Inflammatory macrophage (primary cell): ENCODE results near the gene MYO5C.
"Not testable (repeated sequence)": the region's sequence is repeated elsewhere in the genome, so short reads cannot be mapped to it uniquely, and the experiment has no call there.

Source experiments
- DNase-seq, 2 donors: peaks; one replicate each; pipeline ENCODE4 v3.0.0-alpha.2; 2020 to 2022

The MYO5C gene

DNA sequence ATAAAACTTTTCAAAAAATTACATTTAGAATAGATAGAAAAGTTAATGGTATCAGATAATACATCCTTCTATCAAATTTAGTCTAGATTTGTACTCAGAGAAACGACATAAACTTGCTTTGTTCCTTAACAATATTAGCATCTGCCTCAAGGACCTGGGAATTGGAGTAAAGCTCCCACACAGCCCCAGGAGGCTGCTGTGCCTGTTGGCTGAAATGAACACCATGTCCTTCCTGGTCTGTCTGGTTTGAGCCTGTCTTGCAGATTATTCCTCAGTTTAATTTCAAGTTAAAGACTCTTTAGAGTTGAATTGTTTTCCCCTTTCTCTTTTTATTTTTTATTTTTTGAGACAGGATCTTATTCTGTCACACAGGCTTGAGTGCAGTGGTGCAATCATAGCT is 123.8 kb downstream of the MYO5C start:
- no peak for DNase-seq

DNA sequence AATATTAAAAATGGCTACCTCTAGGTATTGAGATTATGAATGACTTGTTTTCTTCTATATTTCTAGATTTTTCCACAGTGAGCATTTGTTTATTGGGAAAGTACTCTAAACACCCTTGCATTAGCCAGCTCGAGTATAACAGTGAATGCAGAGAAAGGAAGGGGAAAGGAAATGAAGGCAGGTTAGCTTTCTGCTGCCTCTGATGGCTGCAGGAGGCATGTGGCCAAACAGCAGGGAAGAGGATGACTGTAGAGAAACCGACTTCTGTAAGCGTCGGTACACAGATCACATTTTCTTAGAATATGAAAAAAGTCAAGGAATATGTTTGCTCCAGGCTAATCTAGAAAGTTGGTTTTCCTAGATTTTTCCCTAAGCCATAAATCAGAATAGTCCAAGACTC is 124.2 kb downstream of the MYO5C start:
- no peak for DNase-seq

DNA sequence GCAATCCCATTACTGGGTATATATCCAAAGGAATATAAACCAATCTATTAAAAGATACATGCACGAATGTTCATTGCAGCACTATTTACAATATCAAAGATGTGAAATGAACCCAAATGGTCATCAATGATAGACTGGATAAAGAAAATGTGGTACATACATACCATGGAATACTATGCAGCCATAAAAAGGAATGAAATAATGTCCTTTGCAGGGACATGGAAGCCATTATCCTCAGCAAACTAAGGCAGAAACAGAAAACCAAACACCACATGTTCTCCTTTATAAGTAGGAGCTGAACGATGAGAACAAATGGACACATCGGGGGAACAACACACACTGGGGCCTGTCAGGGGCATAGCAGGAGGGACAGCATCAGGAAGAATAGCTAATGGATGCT is 125.4 kb downstream of the MYO5C start:
- DNase-seq = not testable (repeated sequence)

GRCh38 chr15:52165494-52166131 is 130.0 kb downstream of the MYO5C start:
- not testable (repeated sequence) for DNase-seq

- no peak for DNase-seq
These were observed 130.9 kb downstream of the MYO5C start for GRCh38 chr15:52164631-52165265.

DNA sequence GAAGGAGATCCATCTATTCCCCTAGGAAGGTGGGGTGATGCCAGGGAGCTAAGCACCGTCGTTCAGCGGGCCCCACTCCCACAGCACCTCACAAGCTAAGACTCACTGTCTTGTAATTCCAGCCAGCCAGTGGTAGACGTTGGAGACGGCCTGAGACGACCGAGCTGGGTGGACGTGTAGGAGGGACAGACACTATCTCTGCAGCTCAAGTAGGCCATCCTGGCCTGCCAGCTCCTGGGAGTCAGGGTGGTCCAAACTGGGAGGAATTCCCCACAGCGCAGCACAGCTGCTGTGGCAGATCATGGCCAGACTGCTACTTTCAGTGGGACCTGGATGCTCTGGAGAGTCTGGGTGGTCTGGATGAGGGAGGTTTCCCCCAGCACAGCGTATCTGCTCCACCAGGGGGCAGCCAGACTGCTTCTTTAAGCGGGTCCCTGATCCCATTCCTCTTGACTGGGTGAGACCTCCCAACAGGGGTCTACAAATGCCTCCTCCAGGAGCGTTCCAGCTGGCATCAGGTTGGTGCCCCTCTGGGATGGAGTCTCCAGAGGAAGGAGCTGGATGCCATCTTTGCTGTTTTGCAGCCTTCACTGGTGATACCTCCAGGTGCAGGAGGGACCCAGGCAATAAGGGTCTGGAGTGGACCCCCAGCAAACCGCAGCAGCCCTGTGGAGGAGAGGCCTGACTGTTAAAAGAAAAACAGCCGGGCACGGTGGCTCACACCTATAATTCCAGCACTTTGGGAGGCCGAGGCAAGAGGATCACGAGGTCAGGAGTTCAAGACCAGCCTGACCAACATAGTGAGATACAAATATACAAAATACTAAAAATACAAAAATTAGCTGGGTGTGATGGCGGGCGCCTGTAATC is 132.0 kb downstream of the MYO5C start:
- DNase-seq = no peak

GRCh38 chr15:52162876-52163275 is 132.7 kb downstream of the MYO5C start:
- no peak for DNase-seq

GRCh38 chr15:52162260-52162659 is 133.3 kb downstream of the MYO5C start:
- DNase-seq = no peak

DNA sequence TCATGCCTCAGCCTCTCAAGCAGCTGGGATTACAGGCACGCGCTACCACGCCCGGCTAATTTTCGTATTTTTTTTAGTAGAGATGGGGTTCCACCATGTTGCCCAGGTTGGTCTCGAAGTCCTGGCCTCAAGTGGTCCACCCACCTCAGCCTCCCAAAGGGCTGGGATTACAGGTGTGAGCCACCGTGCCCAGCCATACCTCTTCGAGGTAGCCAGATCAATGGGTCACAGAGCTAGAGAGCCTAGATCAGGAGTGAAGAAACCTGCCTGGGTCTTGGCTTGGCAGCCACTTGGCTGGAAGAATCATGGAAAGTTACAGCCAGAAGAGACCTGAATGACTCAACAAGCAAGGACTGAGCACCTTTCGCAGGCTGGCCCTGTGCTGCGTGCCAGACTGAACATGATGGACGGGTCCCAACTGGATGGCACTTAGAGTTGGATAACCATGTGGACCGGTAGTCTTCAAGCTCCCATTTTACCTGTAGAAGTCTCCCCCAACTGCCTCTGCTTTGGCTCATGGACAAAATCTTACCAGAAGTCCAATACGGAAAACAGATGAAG is 134.1 kb downstream of the MYO5C start:
- no peak for DNase-seq

GRCh38 chr15:52159645-52160044 is 136.0 kb downstream of the MYO5C start:
- no peak for DNase-seq

DNA sequence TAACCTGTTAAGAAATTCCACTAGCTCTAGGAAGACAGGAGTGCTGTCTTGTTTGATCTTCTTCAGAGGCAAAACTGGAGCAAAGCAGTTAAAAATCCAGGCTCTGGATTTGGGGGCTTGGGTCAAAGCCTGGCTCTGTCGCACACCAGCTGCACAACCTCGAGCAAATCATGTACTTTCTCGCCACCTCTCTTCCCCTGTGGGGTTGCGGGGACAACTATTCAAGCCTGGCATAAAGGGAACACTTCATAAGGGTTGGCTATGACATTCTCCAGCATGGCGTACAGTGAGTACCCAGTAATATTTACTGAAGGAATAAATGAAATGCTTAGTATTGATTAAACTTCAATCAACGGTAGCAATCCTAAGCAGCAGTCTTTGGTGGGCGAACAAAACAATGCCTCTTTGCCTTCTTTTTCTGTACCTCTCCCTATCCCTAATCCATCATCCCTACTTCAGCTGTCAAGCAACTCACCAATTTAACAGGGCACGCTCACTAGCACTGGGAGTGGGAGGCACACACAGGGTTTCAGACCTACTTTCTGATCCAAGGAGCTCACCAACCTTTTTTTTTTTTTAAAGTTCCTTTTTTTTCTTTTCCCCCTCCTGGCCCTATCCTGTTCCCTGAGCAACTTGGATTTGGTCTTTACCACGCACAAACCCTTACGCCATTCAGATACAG is 137.4 kb downstream of the MYO5C start:
- no peak for DNase-seq

DNA sequence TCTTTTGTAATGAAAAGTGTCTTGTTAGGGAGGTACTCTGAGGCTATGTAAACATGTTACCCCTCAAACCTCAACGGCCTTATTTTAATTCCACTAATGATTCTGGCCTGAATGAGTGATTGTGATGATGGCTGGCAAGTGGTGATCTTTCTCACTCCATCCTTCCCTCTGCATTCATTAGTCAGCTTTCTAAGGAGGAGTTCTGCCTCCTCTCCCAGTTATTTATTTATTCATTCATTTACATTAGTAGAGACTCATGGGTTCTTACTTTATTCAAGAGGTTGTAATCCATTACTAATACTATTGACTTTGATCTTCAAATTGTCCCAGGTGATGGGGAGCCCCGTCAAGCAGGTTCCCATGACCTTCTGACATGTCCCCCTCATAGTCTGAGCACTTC is 139.7 kb downstream of the MYO5C start:
- DNase-seq = no peak

- peak; percentile 37 to 58 for DNase-seq
These were observed 140.4 kb downstream of the MYO5C start for GRCh38 chr15:52154896-52155865.

- no peak for DNase-seq
These were observed 141.4 kb downstream of the MYO5C start for GRCh38 chr15:52153900-52154895.

DNA sequence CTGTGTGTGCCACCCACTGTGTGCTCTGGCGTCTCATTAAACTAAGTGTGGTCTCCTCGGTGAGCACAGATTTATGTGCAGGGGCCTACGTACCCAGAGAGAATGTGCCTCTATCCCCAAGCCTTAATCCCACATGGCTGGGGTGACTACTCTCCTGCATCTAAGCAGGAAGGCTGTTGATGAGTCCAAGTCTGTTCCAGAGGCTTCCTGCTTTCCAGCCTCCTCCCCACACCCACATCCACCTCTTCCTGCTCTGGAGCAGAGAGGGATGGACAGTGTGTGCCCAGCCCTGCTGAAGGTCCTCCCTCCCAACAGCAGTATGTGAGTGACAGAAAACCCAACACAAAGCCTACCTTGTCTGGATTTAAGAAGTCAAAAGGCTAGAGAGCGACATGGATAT is 144.3 kb downstream of the MYO5C start:
- DNase-seq = no peak

DNA sequence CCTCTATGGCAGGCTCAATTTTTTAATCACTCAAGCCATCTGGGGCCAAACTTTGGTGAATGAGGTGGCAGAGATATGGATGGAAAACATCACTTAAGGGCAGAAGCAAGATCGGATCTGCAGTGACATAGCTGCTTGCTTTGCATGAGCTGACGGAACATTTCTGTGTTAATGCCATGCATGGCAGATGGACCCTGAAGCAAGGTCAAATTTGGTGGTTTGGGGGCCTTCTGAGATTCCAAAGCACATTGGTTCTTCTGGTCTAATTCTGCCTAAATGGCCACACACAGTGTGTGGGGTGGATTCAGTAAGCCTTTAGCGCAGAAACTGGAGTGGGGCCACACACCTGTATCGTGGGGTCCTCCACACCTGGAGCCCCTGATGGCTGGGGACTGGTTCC is 144.7 kb downstream of the MYO5C start:
- no peak for DNase-seq

DNA sequence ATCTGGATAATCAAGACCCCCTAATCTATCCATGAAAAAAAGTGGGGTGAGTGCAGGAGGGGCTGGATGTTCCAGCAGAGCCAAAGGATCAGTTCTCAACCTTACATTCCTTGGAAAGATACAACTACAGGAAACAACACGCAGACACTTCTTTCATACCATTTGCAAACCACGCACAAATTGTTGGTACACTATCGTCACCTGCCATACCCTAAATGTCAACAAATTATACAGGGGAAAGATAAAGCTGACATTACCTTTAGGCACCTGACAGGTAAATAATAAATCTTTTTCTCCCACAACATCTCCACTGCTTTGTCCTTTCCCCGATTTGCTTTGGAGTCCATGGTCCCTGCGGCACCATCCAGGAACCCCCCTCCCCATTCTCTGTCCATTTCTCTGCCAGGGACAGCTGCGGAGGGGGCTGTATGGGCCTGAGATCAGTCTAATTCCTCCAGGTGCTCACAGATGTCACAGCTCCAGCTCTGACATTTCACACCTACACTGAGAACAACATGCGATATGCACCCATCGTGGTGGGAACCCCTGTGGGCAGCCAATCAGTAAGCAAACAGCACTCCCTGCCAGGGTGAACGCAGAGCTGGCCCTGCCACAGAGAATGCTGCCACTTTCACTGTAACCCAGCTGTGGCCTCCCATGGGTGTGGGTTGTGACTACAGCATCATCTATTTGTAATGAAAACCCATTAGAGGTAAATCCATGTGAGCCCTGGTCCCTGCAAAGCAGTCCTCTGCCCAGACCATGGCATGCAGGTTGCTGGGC is 145.4 kb downstream of the MYO5C start:
- DNase-seq = no peak

- no peak for DNase-seq
These were observed 147.2 kb downstream of the MYO5C start for GRCh38 chr15:52148403-52148802.

- DNase-seq = no peak
These were observed 148.8 kb downstream of the MYO5C start for GRCh38 chr15:52146776-52147175.
